Activated naive CD8-positive, alpha-beta T cell (primary cell): ENCODE results near the gene NCAN.
"Not testable (repeated sequence)": the region's sequence is repeated elsewhere in the genome, so short reads cannot be mapped to it uniquely, and the experiment has no call there.

ENCODE experiments used
- H3K27ac Mint-ChIP-seq: one replicate; pipeline ENCODE4 v1.8.0; 2021; ENCODE audit warnings: mixed read lengths
- H3K27me3 Mint-ChIP-seq: one replicate; pipeline ENCODE4 v1.8.0; 2021; ENCODE audit warnings: mixed read lengths
- H3K36me3 Mint-ChIP-seq: one replicate; pipeline ENCODE4 v1.8.0; 2021; ENCODE audit warnings: mixed read lengths
- H3K4me1 Mint-ChIP-seq: one replicate; pipeline ENCODE4 v1.8.0; 2021; ENCODE audit warnings: low read depth, mixed read lengths
- H3K4me3 Mint-ChIP-seq: one replicate; pipeline ENCODE4 v1.8.0; 2021; ENCODE audit warnings: mild to moderate bottlenecking, mixed read lengths
- H3K9me3 Mint-ChIP-seq: one replicate; pipeline ENCODE4 v1.8.0; 2021; ENCODE audit warnings: low read depth, mixed read lengths

The NCAN gene

GRCh38 chr19:19207637-19208572 is 3.9 kb upstream of the NCAN start:
- Mint-ChIP-seq H3K27me3 (peaks cover 8% of the 10 kb centered on the region), H3K36me3 (no peaks in the 10 kb centered on the region), H3K9me3 (no peaks in the 10 kb centered on the region), H3K27ac (no peak overlapping the region), H3K4me1 (peaks cover 17% of the 10 kb centered on the region), H3K4me3 (no peak overlapping the region)

GRCh38 chr19:19209372-19209771 is 2.4 kb upstream of the NCAN start:
- Mint-ChIP-seq H3K4me1 (peaks cover 18% of the 10 kb centered on the region), H3K4me3 (no peak overlapping the region), H3K9me3 (no peaks in the 10 kb centered on the region), H3K36me3 (no peaks in the 10 kb centered on the region), H3K27me3 (peaks cover 21% of the 10 kb centered on the region), H3K27ac (no peak overlapping the region)

- no peak overlapping the region for H3K4me3 Mint-ChIP-seq
- H3K27ac Mint-ChIP-seq, result no peak overlapping the region
- no peaks in the 10 kb centered on the region for H3K9me3 Mint-ChIP-seq
- peaks cover 32% of the 10 kb centered on the region for H3K27me3 Mint-ChIP-seq
- no peaks in the 10 kb centered on the region for H3K36me3 Mint-ChIP-seq
- H3K4me1 Mint-ChIP-seq, result peaks cover 3% of the 10 kb centered on the region
Measured at GRCh38 chr19:19212916-19213315, 1.2 kb downstream of the NCAN start.

GRCh38 chr19:19213426-19214158 is 1.8 kb downstream of the NCAN start:
- Mint-ChIP-seq H3K4me1 (peaks cover 2% of the 10 kb centered on the region), H3K27me3 (peaks cover 32% of the 10 kb centered on the region), H3K4me3 (no peak overlapping the region), H3K9me3 (no peaks in the 10 kb centered on the region), H3K36me3 (no peaks in the 10 kb centered on the region), H3K27ac (no peak overlapping the region)

- Mint-ChIP-seq H3K4me3 (no peak overlapping the region), H3K27ac (no peak overlapping the region), H3K36me3 (no peaks in the 10 kb centered on the region), H3K27me3 (peaks cover 32% of the 10 kb centered on the region), H3K9me3 (no peaks in the 10 kb centered on the region), H3K4me1 (peaks cover 2% of the 10 kb centered on the region)
Measured at GRCh38 chr19:19214159-19214490, 2.4 kb downstream of the NCAN start.

GRCh38 chr19:19214892-19215291 is 3.1 kb downstream of the NCAN start:
- peaks cover 32% of the 10 kb centered on the region for H3K27me3 Mint-ChIP-seq
- no peak overlapping the region for H3K27ac Mint-ChIP-seq
- no peaks in the 10 kb centered on the region for H3K9me3 Mint-ChIP-seq
- H3K4me1 Mint-ChIP-seq, result peaks cover 2% of the 10 kb centered on the region
- no peaks in the 10 kb centered on the region for H3K36me3 Mint-ChIP-seq
- no peak overlapping the region for H3K4me3 Mint-ChIP-seq

GRCh38 chr19:19215792-19216191 is 4.0 kb downstream of the NCAN start:
- Mint-ChIP-seq H3K4me3 (no peak overlapping the region), H3K27me3 (peaks cover 30% of the 10 kb centered on the region), H3K27ac (no peak overlapping the region), H3K36me3 (no peaks in the 10 kb centered on the region), H3K4me1 (peaks cover 2% of the 10 kb centered on the region), H3K9me3 (no peaks in the 10 kb centered on the region)

GRCh38 chr19:19217099-19217498 is 5.3 kb downstream of the NCAN start:
- H3K27me3 Mint-ChIP-seq, result peaks cover 24% of the 10 kb centered on the region
- H3K27ac Mint-ChIP-seq, result no peak overlapping the region
- no peaks in the 10 kb centered on the region for H3K36me3 Mint-ChIP-seq
- H3K4me3 Mint-ChIP-seq, result no peak overlapping the region
- peaks cover 2% of the 10 kb centered on the region for H3K4me1 Mint-ChIP-seq
- H3K9me3 Mint-ChIP-seq, result no peaks in the 10 kb centered on the region

- H3K27me3 Mint-ChIP-seq, result peaks cover 16% of the 10 kb centered on the region
- H3K27ac Mint-ChIP-seq, result no peak overlapping the region
- H3K36me3 Mint-ChIP-seq, result no peaks in the 10 kb centered on the region
- H3K4me3 Mint-ChIP-seq, result no peak overlapping the region
- H3K9me3 Mint-ChIP-seq, result no peaks in the 10 kb centered on the region
- peaks cover 2% of the 10 kb centered on the region for H3K4me1 Mint-ChIP-seq
Measured at GRCh38 chr19:19218911-19219310, 7.2 kb downstream of the NCAN start.

- H3K27me3 Mint-ChIP-seq, H3K4me3 Mint-ChIP-seq, H3K4me1 Mint-ChIP-seq, H3K36me3 Mint-ChIP-seq, H3K27ac Mint-ChIP-seq, H3K9me3 Mint-ChIP-seq: not testable (repeated sequence)
Measured at GRCh38 chr19:19221000-19221399, 9.2 kb downstream of the NCAN start.

- no peaks in the 10 kb centered on the region for H3K9me3 Mint-ChIP-seq
- peaks cover 4% of the 10 kb centered on the region for H3K4me1 Mint-ChIP-seq
- no peak overlapping the region for H3K4me3 Mint-ChIP-seq
- no peak overlapping the region for H3K27ac Mint-ChIP-seq
- no peaks in the 10 kb centered on the region for H3K36me3 Mint-ChIP-seq
- peaks cover 2% of the 10 kb centered on the region for H3K27me3 Mint-ChIP-seq
Measured at GRCh38 chr19:19223060-19223459, 11.3 kb downstream of the NCAN start.

GRCh38 chr19:19223636-19224035 is 11.9 kb downstream of the NCAN start:
- no peaks in the 10 kb centered on the region for H3K9me3 Mint-ChIP-seq
- no peaks in the 10 kb centered on the region for H3K36me3 Mint-ChIP-seq
- H3K27me3 Mint-ChIP-seq, result peaks cover 2% of the 10 kb centered on the region
- peaks cover 4% of the 10 kb centered on the region for H3K4me1 Mint-ChIP-seq
- no peak overlapping the region for H3K27ac Mint-ChIP-seq
- no peak overlapping the region for H3K4me3 Mint-ChIP-seq

GRCh38 chr19:19224150-19224851 is 12.5 kb downstream of the NCAN start:
- Mint-ChIP-seq H3K27me3 (peaks cover 2% of the 10 kb centered on the region), H3K27ac (no peak overlapping the region), H3K36me3 (no peaks in the 10 kb centered on the region)

GRCh38 chr19:19224852-19225494 is 13.2 kb downstream of the NCAN start:
- peak overlapping the region; percentile 75 for H3K4me3 Mint-ChIP-seq
- H3K27ac Mint-ChIP-seq, result no peak overlapping the region
- H3K9me3 Mint-ChIP-seq, result no peaks in the 10 kb centered on the region
- peaks cover 2% of the 10 kb centered on the region for H3K27me3 Mint-ChIP-seq
- H3K4me1 Mint-ChIP-seq, result peaks cover 4% of the 10 kb centered on the region
- no peaks in the 10 kb centered on the region for H3K36me3 Mint-ChIP-seq

More at GRCh38 chr19:19224150-19224851, 12.5 kb downstream of the NCAN start:
- Mint-ChIP-seq H3K4me3 (peak overlapping the region; percentile 46), H3K4me1 (peaks cover 4% of the 10 kb centered on the region), H3K9me3 (no peaks in the 10 kb centered on the region)
